ENCODE measurements around the gene CDK11A.
A peak's percentile ranks its signal among the peaks of the same experiment; 100 is the strongest.

The CDK11A gene

GRCh38 chr1:1763657-1764621, 39.8 kb upstream of the CDK11A start:
- DNase-seq (ENCODE audit: low read depth) = peak; percentile 6
- TF ChIP-seq CTCF (conservative IDR thresholded peaks at IDR 0.05; ENCODE audit: low read depth, low read length) = no peak
- H3K4me3 ChIP-seq (ENCODE audit: low read depth, low read length) = no peak overlapping the region

- H3K4me3 ChIP-seq (ENCODE audit: low read depth, low read length) = no peak overlapping the region
- no peak for TF ChIP-seq CTCF (conservative IDR thresholded peaks at IDR 0.05; ENCODE audit: low read depth, low read length)
- no peak for DNase-seq (ENCODE audit: low read depth)
Observed at GRCh38 chr1:1761504-1762376, 37.6 kb upstream of the CDK11A start.

- no peak for DNase-seq (ENCODE audit: low read depth)
- no peak for TF ChIP-seq CTCF (conservative IDR thresholded peaks at IDR 0.05; ENCODE audit: low read depth, low read length)
- no peak overlapping the region for H3K4me3 ChIP-seq (ENCODE audit: low read depth, low read length)
Observed at GRCh38 chr1:1760715-1761114, 36.6 kb upstream of the CDK11A start.

- no peak for TF ChIP-seq CTCF (conservative IDR thresholded peaks at IDR 0.05; ENCODE audit: low read depth, low read length)
- no peak for DNase-seq (ENCODE audit: low read depth)
Observed at GRCh38 chr1:1760345-1760650, 36.1 kb upstream of the CDK11A start.

GRCh38 chr1:1759456-1760344, 35.5 kb upstream of the CDK11A start:
- no peak for TF ChIP-seq CTCF (conservative IDR thresholded peaks at IDR 0.05; ENCODE audit: low read depth, low read length)
- no peak for DNase-seq (ENCODE audit: low read depth)
- H3K4me3 ChIP-seq (ENCODE audit: low read depth, low read length) = no peak overlapping the region

More at GRCh38 chr1:1760345-1760650, 36.1 kb upstream of the CDK11A start:
- H3K4me3 ChIP-seq (ENCODE audit: low read depth, low read length) = no peak overlapping the region

- no peak for TF ChIP-seq CTCF (conservative IDR thresholded peaks at IDR 0.05; ENCODE audit: low read depth, low read length)
- no peak overlapping the region for H3K4me3 ChIP-seq (ENCODE audit: low read depth, low read length)
- no peak for DNase-seq (ENCODE audit: low read depth)
Observed at GRCh38 chr1:1758692-1759455, 34.7 kb upstream of the CDK11A start.
